Skeletal muscle satellite cell (primary cell): Measurements from ENCODE around the gene PLS1.
A peak's percentile ranks its signal among the peaks of the same experiment; 100 is the strongest.
"Not testable (repeated sequence)": the region's sequence is repeated elsewhere in the genome, so short reads cannot be mapped to it uniquely, and the experiment has no call there.

Experiments
- H3K27me3 ChIP-seq: 2 replicates; pipeline ENCODE4 v1.7.0; 2013; ENCODE audit warnings: low read length; ENCODE audit not compliant: control insufficient read depth, insufficient read depth
- H3K36me3 ChIP-seq: 2 replicates; pipeline ENCODE4 v1.7.0; 2013; ENCODE audit warnings: mild to moderate bottlenecking, control low read depth, low read length; ENCODE audit not compliant: insufficient read depth
- H3K4me1 ChIP-seq: 2 replicates; pipeline ENCODE4 v1.7.0; 2013; ENCODE audit warnings: low read length; ENCODE audit not compliant: control insufficient read depth, insufficient read depth
- H3K4me2 ChIP-seq: 2 replicates; pipeline ENCODE4 v1.7.0; 2013; ENCODE audit warnings: mild to moderate bottlenecking, low read length
- H3K4me3 ChIP-seq: 2 replicates; pipeline ENCODE4 v1.7.0; 2013; ENCODE audit warnings: low read length
- H3K9ac ChIP-seq: 2 replicates; pipeline ENCODE4 v1.7.0; 2013; ENCODE audit warnings: mild to moderate bottlenecking, low read depth, low read length, moderate library complexity
- H3K9me3 ChIP-seq: replicated peaks from 2 replicates; pipeline ENCODE4 v1.7.0; 2013; ENCODE audit warnings: mild to moderate bottlenecking, control low read depth, low read length

PLS1 gene

DNA sequence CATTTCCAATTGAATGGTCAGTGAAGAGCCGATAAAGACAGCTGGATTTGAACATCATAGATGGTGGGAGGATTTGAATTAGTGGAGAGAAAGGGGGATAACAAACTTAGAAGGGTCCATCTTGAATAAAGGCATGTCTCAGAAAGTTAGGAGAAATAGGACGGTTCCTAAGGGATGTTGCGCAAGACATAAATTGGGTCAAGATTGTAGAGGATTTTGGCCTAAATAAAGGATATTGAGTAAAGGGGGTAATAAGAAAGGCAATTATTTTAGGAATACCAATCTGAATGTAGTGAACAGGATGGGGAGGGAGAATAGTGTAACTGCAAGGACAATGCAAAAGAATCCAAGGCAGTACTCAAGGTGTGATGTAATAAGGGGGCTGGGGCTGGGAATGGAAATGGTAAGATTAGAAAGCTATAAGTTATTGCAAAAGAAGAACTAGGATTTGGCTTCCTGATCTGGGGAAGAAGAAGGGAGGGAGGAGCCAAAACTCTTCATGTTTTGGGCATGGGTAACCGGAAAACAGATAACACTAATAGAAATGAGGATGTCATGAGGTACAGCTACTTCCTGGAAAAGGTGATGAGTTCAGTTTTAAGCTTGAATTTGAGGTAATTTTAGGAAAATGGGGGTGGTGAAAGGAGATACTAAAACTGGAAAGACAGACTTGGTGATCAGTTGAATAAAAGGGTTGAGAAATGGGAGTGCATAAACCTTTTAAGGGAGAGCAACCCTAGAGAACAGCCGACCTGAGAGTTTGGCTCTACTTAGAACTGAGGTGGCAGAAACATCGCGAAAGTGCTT lies 110.3 kb downstream of the PLS1 start:
- Histone ChIP-seq H3K27me3 (no peaks in the 10 kb centered on the region), H3K9me3 (no peaks in the 10 kb centered on the region), H3K4me2 (no peak overlapping the region), H3K4me3 (no peak overlapping the region), H3K36me3 (no peaks in the 10 kb centered on the region), H3K9ac (no peak overlapping the region), H3K4me1 (no peaks in the 10 kb centered on the region)

DNA sequence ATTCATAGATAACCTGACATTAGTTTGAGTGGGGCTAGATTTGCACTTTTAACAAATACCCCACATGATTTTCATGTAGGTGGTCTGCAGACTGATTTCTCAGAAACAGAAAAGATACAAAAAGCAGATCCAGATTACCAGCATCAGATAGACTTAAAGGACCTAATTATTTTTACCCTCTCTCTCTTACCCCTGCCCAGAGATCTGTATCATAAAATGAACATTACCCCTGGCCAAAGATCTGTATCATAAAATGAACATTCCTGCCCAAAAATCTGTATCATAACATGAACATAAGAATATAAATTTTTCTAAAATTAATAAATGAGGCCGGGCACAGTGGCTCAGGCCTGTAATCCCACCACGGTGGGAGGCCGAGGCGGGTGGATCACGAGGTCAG lies 113.0 kb downstream of the PLS1 start:
- Histone ChIP-seq H3K36me3 (no peaks in the 10 kb centered on the region), H3K9me3 (no peaks in the 10 kb centered on the region), H3K4me3 (no peak overlapping the region)

DNA sequence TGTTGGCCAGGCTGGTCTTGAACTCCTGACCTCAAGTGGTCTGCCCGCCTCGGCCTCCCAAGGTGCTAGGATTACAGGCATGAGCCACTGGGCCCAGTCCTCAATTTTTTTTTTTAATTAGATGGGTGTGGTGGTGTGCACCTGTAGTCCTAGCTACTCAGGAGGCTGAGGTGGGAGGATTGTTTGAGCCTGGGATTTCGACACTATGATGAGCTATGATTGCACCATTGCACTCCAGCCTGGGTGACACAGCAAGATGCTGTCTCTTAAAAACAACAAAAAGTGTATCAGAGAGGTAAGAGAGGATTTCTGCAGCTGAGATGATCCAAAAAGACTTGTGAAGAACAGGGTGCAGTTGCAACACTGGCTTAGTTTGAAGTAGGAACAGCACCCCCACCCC lies 118.7 kb downstream of the PLS1 start:
- not testable (repeated sequence) for H3K4me1 ChIP-seq, H3K4me2 ChIP-seq, H3K4me3 ChIP-seq, H3K9me3 ChIP-seq, H3K36me3 ChIP-seq, H3K27me3 ChIP-seq, H3K9ac ChIP-seq

More for the DNA sequence above, 113.0 kb downstream of the PLS1 start:
- H3K27me3 ChIP-seq = no peaks in the 10 kb centered on the region
- no peak overlapping the region for H3K4me2 ChIP-seq
- H3K9ac ChIP-seq = no peak overlapping the region
- H3K4me1 ChIP-seq = no peaks in the 10 kb centered on the region

DNA sequence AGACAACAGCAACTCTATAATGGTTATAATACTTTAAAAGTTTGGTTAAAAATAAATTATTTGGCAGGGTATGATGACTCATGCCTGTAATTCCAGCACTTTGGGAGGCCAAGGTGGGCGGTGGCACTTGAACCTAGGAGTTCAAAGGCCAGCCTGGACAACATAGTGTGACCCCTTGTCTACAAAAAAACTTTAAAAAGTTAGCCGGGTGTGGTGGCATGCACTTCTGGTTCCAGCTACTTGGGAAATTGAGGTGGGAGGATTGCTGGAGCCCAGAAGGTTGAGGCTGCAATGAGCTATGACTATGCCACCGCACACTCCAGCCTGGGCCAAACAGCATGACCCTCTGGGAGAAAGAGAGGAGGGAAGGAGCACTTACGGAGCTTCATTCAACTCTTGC lies 119.9 kb downstream of the PLS1 start:
- Histone ChIP-seq H3K36me3 (no peaks in the 10 kb centered on the region), H3K4me2 (no peak overlapping the region), H3K4me3 (no peak overlapping the region), H3K9me3 (no peaks in the 10 kb centered on the region), H3K27me3 (no peaks in the 10 kb centered on the region), H3K4me1 (no peaks in the 10 kb centered on the region), H3K9ac (no peak overlapping the region)

DNA sequence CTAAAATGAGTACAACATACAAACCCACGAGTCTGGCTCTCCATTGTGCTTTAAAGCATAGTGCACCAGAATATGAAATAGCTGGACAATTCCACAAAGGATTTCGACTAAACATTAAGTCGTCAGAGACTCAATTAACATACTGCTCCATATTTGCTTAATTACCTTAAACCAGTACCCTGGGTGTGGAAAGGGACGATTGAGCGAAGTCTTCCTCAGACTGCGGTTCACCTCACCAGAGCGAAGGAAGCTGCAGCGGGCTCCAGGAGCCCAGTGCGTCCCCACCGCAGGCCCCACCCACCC lies 127.4 kb downstream of the PLS1 start:
- Histone ChIP-seq H3K27me3 (no peaks in the 10 kb centered on the region), H3K9me3 (no peaks in the 10 kb centered on the region), H3K4me1 (peaks cover 12% of the 10 kb centered on the region), H3K4me2 (peak overlapping the region; percentile 93), H3K4me3 (peak overlapping the region; percentile 100), H3K9ac (peak overlapping the region; percentile 99), H3K36me3 (no peaks in the 10 kb centered on the region)

DNA sequence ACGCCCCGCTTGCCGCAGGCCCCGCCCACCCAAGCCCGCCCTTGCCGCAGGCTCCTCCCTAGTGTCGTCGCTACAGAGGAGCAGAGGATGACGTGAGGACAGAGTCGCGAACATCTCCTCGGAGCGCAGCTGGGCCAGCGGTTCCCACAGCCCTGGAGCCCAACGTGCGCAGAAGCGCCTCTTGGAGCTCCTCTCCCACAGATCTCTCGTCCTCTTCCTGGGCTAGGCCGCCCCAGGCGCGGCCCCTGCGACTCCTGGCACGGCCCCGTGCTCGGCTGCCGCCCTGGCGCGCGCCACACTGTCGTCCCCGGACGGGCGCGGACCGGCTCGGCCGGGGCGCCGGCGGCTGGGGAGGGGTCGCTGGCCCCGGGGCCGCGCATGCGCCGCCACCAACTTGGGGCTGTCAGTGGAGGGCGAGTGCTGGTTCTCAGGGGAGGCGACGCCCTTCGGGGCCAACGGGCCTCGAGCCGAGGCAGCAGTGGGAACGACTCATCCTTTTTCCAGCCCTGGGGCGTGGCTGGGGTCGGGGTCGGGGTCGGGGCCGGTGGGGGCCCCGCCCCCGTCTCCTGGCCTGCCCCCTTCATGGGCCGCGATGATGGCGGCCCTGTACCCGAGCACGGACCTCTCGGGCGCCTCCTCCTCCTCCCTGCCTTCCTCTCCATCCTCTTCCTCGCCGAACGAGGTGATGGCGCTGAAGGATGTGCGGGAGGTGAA lies 127.9 kb downstream of the PLS1 start, which contains the start of gene TRPC1:
TRPC1 (plus strand) TSS at position 67 of the 714 bp plus-strand sequence; CDS start at position 593, 526 bp downstream.
- Histone ChIP-seq H3K9ac (peak within 1 kb of the TSS; percentile 99), H3K4me3 (peak within 1 kb of the TSS; percentile 100), H3K9me3 (no peaks in the 10 kb centered on the region), H3K27me3 (no peaks in the 10 kb centered on the region), H3K4me2 (peak within 1 kb of the TSS; percentile 93), H3K36me3 (peaks cover 5% of the 10 kb centered on the region), H3K4me1 (peaks cover 12% of the 10 kb centered on the region)

DNA sequence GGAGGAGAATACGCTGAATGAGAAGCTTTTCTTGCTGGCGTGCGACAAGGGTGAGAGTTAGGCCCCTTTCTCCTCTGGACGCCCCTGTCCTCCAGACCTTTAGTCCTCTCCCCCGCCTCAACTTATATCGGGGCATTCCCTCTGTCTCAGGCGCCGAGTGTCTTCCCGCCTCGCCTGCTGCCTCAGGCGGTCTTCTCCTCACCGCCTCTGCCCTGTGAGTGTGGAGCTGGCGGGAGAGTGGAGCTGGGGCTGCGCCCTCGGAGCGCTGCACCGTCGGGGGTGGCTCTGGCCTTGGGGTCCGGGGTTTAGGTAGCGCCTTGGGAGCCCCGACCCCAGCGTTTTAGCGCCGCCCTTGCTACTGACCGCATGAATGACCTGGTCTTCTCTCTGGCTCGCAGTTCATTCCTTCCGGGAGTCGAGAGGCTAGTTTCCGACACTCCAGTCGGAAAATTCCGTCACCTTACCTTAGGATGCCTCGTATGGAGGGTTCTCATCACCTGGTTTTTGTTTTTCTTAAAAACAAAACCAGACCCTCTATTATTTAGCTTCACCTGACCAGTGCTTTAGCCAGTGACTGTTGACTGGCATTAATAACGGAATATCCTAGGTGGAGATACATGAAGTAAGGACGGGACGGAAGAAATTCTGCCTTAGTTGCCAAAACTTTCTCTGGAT lies 128.6 kb downstream of the PLS1 start:
- H3K4me1 ChIP-seq = peaks cover 12% of the 10 kb centered on the region
- H3K36me3 ChIP-seq = peaks cover 5% of the 10 kb centered on the region
- H3K9ac ChIP-seq = peak overlapping the region; percentile 99
- H3K27me3 ChIP-seq = no peaks in the 10 kb centered on the region
- peak overlapping the region; percentile 100 for H3K4me3 ChIP-seq
- peak overlapping the region; percentile 93 for H3K4me2 ChIP-seq
- no peaks in the 10 kb centered on the region for H3K9me3 ChIP-seq

DNA sequence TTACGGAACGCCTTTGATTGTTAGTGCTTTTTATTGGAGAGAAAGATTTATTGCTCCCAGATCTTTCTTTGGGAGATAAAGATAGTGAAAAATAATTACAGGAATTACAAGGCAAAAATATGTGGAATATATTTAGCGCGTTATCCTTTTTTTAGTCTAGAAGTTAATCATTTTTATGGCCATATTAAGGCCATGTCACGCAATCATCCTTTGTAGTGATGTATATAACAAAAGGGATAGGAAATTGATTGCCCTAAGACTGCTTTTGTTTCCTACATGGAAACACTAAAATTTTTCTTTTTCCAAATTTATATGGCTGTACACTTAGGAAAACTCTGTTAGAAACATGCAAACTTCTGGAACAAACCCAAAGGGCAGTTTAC lies 129.2 kb downstream of the PLS1 start:
- Histone ChIP-seq H3K36me3 (peaks cover 5% of the 10 kb centered on the region), H3K4me1 (peaks cover 12% of the 10 kb centered on the region), H3K27me3 (no peaks in the 10 kb centered on the region), H3K9ac (peak overlapping the region; percentile 99), H3K4me3 (peak overlapping the region; percentile 100), H3K4me2 (peak overlapping the region; percentile 93), H3K9me3 (no peaks in the 10 kb centered on the region)

DNA sequence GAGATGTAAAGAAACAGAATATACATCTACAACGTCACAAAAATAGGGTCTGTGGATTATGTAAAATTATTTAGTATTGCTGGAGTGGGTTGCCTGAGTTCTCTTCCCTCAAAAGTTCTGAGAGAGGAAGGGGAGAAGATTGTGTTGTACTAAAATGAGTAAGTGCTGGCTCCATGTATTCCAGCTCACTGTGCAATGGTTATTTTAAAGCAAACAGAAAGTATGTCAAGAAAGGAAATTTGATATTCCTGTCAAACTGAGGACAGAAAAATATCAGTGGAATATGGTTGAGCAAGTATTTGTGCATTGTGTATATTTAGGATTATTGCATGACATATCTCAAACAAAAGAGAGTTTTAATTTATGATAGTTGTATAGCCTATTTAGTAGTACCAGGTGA lies 129.8 kb downstream of the PLS1 start:
- Histone ChIP-seq H3K4me3 (no peak overlapping the region), H3K9ac (no peak overlapping the region), H3K9me3 (no peaks in the 10 kb centered on the region), H3K36me3 (peaks cover 5% of the 10 kb centered on the region), H3K4me2 (peak overlapping the region; percentile 93), H3K4me1 (peaks cover 12% of the 10 kb centered on the region), H3K27me3 (no peaks in the 10 kb centered on the region)

DNA sequence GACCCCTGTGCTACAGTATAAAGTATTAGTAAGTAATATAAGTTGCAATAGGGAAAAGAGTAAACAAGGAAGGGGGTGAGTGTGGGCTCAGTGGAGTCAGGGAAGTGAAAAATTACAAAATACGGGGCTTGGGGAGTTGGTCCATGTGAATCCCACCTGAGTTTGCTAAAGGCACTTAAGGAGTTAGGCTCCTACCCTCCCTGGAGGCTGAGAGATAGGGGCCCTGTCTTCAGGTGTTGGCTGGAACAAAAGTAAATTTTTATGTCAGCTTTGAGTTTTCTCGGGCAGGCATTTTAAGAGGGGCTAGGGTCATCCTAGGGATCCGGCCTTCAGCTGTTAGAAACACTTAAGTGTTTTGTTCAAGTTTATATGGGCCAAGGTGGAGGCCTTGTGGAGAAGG lies 135.9 kb downstream of the PLS1 start:
- Histone ChIP-seq H3K9me3 (no peaks in the 10 kb centered on the region), H3K4me1 (no peaks in the 10 kb centered on the region), H3K36me3 (peaks cover 5% of the 10 kb centered on the region), H3K4me2 (no peak overlapping the region), H3K4me3 (no peak overlapping the region), H3K27me3 (no peaks in the 10 kb centered on the region), H3K9ac (no peak overlapping the region)

DNA sequence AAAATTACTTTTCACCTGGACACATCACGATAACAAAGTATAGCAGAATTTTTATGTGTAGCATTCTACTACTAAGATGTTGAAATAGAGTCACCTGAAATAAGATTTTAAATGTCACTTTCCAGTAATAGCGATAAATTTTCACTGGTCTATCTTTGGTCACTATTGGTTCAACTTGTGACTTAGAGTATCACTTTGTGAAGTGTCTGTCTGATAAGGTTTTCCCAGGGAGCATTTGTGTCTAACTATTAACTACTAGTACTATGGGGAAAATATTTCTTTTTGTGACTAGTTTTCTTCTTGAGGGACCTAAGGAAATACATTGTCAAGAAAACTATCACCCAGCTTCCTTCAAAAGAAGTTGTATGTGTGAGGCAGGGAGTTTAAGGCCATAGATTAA lies 138.6 kb downstream of the PLS1 start:
- no peaks in the 10 kb centered on the region for H3K27me3 ChIP-seq
- H3K4me3 ChIP-seq = no peak overlapping the region
- no peaks in the 10 kb centered on the region for H3K4me1 ChIP-seq
- no peak overlapping the region for H3K9ac ChIP-seq
- H3K9me3 ChIP-seq = no peaks in the 10 kb centered on the region
- no peak overlapping the region for H3K4me2 ChIP-seq
- H3K36me3 ChIP-seq = no peaks in the 10 kb centered on the region
